GM19193 (cell line): ENCODE data around the gene STYXL2.

ENCODE experiments used
- POLR2A ChIP-seq: IDR thresholded peaks from 4 replicates; pipeline ENCODE4 v1.6.1; 2011; ENCODE audit not compliant: insufficient read depth, insufficient read length; ENCODE audit errors: extremely low read depth

Gene STYXL2

GRCh38 chr1:167110586-167110985 is 16.7 kb downstream of the STYXL2 start:
- no peak for TF ChIP-seq POLR2A

GRCh38 chr1:167111868-167112709 is 18.2 kb downstream of the STYXL2 start:
- no peak for TF ChIP-seq POLR2A

- TF ChIP-seq POLR2A: no peak
Measured at GRCh38 chr1:167114725-167115124, 20.9 kb downstream of the STYXL2 start.

DNA sequence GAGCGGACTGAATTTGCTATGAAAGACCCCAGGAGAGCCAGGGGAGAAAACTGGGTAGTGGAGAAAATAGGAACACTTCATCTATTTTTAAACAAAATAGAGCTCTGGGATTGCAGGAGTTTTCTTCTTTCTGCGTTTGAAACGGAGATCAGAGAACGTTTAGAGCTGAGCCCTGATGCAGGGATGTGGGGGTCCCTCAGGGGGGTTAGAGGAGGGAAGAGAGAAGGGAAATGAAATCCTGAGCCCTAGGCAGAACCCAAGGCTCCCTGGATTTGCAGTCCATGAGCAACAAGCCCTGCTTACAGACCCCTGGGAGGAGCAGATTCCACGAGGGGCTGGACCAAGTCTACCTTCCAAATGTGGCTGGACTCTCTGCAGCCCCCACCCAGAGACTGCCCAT is 21.8 kb downstream of the STYXL2 start:
- TF ChIP-seq POLR2A: no peak

DNA sequence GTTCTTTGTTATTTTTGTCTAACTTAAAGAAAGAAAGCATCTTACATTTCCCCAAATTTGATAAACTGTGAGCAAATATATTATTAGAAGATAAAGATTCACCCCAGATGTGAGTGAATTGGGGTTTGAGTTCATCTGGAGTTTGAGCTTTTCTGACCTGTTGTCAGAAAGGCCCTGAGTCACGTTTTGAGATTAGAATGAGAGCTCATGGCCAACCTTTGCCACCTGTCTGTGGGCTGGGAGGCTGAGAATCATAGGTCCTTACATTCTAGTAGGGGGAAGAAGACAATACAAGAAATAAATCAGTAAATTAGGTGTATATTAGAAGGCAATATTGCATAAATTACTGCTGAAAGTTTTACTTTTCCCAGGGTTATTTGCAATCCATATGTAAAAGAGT is 22.3 kb downstream of the STYXL2 start:
- TF ChIP-seq POLR2A: no peak

GRCh38 chr1:167117225-167117624 is 23.4 kb downstream of the STYXL2 start:
- no peak for TF ChIP-seq POLR2A

- no peak for TF ChIP-seq POLR2A
Measured at GRCh38 chr1:167118188-167118587, 24.3 kb downstream of the STYXL2 start.

DNA sequence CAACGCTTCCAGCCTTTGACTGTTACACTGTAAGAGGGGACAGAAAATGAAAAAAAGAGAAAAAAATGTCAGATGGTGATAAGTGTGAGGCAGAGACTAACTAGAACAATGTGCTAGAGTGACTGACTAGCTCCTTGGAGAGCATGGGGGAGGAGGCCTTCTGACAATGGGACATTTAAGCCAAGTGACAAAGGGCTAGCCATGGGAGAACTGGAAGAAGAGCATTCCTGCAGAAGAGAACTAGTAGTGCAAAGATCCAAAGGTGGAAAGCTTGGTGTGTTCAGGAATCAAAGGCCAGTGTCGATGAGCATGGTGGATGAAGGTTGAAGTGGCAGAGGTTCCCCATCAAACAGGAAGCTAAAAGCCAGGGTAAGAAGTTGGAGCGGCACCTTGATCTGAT is 25.8 kb downstream of the STYXL2 start:
- no peak for TF ChIP-seq POLR2A

GRCh38 chr1:167120899-167121298 is 27.0 kb downstream of the STYXL2 start:
- no peak for TF ChIP-seq POLR2A

DNA sequence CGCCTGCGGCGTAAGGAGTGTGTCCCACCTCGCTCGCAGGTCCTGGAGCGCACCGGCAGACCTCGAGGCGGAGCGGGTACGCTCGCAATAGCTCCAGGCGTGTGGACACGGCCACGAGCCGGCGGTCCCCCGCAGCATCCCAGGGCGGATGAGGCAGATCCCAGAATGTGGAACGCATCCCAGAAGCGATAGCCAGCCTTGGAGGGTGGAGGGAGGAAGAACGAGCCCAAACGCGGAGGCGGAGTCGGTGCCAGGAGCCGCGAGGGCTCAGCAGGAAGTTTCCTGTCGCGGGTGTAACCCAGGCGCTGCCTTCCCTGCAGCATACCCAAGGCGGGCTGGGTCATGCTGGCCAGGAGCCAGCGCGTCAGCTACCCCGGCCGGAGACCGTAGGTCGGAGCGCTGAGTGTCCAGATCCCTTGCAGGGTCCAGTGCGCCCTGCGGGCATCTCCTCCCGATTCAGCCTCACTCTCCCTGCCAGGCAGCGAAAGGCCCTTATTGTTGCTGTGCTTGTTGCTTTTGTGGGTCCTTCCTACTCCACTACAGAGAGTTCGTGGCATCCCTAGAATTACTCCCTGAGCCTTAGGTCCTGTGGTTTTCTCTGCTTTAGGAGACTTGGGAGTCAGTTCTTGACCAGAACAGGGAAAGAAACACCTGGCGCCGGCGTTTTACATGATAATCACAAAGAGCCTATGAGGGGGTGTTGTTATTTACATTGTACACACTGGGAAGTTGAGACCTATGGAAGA is 27.7 kb downstream of the STYXL2 start:
- TF ChIP-seq POLR2A: no peak

DNA sequence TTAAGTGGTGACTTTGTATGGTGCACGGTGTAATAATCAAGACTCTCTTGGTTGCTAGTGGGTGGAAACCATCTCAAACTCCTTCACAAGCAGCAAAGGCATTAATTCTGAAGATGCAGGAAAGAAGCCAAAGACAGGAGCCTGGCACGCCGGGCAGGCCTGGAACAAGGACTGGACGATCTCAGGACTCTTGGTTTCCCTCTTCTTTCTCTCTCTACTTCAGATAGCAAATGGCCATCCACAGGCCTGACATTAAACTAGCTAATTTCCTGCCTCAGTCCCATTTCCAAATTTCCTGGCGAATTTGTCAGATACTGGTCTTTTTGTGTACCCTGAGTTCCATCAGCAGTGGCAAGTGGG is 28.2 kb downstream of the STYXL2 start:
- no peak for TF ChIP-seq POLR2A

GRCh38 chr1:167122568-167122967 is 28.7 kb downstream of the STYXL2 start:
- no peak for TF ChIP-seq POLR2A

- no peak for TF ChIP-seq POLR2A
Measured at GRCh38 chr1:167126317-167126716, 32.4 kb downstream of the STYXL2 start.

GRCh38 chr1:167126811-167127210 is 32.9 kb downstream of the STYXL2 start:
- TF ChIP-seq POLR2A: no peak

- no peak for TF ChIP-seq POLR2A
Measured at GRCh38 chr1:167127236-167127635, 33.4 kb downstream of the STYXL2 start.

DNA sequence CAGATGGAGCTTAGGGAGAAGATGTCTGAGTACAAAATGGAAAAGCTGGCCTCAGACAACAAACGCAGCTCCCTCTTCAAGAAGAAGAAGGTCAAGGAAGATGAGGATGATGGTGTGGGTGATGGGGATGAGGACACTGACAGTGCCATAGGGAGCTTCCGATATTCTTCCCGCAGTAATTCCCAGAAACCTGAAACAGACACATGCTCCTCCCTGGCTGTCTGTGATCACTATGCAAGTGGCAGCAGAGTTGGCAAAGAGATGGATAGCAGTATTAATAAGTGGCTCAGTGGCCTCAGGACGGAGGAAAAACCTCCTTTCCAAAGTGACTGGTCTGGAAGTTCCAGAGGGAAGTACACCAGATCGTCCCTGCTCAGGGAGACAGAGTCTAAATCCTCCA is 33.8 kb downstream of the STYXL2 start:
- no peak for TF ChIP-seq POLR2A
